Activated naive CD8-positive, alpha-beta T cell treated with anti-CD3 and anti-CD28 coated beads for 36 hours (primary cell): Measurements from ENCODE around the gene RAB3D. TPM values are rescaled to one million over a fixed set of nuclear protein-coding genes. Genes with fewer than 3 reads are reported as not detected.
"Not testable (repeated sequence)": the region's sequence is repeated elsewhere in the genome, so short reads cannot be mapped to it uniquely, and the experiment has no call there.

ENCODE experiments used
- DNase-seq: peaks from one replicate; pipeline ENCODE4 v3.0.0; 2021
- H3K27ac Mint-ChIP-seq: one replicate; pipeline ENCODE4 v1.8.0; 2022; ENCODE audit warnings: mild to moderate bottlenecking, moderate library complexity, mixed read lengths
- H3K27me3 Mint-ChIP-seq: one replicate; pipeline ENCODE4 v1.8.0; 2022; ENCODE audit warnings: mild to moderate bottlenecking, mixed read lengths
- H3K36me3 Mint-ChIP-seq: one replicate; pipeline ENCODE4 v1.8.0; 2021; ENCODE audit warnings: mild to moderate bottlenecking, mixed read lengths
- H3K4me1 Mint-ChIP-seq: one replicate; pipeline ENCODE4 v1.8.0; 2021; ENCODE audit warnings: mixed read lengths
- H3K4me3 Mint-ChIP-seq: one replicate; pipeline ENCODE4 v1.8.0; 2022; ENCODE audit warnings: mild to moderate bottlenecking, moderate library complexity, mixed read lengths
- H3K9me3 Mint-ChIP-seq: one replicate; pipeline ENCODE4 v1.8.0; 2022; ENCODE audit warnings: mixed read lengths
- total RNA-seq, 2 experiments: library from RNA; stranded (reverse); gene quantifications; one replicate each; pipeline ENCODE4 v1.2.3, GENCODE V29; 2021

The RAB3D gene
- total RNA-seq = 1 to 10 TPM; 3.2 to 4.2 TPM

- H3K27ac Mint-ChIP-seq = no peak within 1 kb of the TSS
- H3K9me3 Mint-ChIP-seq = no peaks in the 10 kb centered on the region
- H3K4me3 Mint-ChIP-seq = peak within 1 kb of the TSS; percentile 72
- DNase-seq = peak; percentile 83
- no peaks in the 10 kb centered on the region for H3K27me3 Mint-ChIP-seq
- H3K36me3 Mint-ChIP-seq = peaks cover 16% of the 10 kb centered on the region
- peaks cover 20% of the 10 kb centered on the region for H3K4me1 Mint-ChIP-seq
Measured at GRCh38 chr19:11339254-11340098, at the start of gene RAB3D. TSS of gene RAB3D (minus strand) at chr19:11339657. CDS start at chr19:11337399, 2,258 bp downstream.

GRCh38 chr19:11387162-11388034 is 47.9 kb upstream of the RAB3D start:
- Mint-ChIP-seq H3K4me1 (peaks cover 7% of the 10 kb centered on the region), H3K4me3 (no peak overlapping the region), H3K9me3 (peaks cover 1% of the 10 kb centered on the region), H3K27ac (no peak overlapping the region), H3K36me3 (no peaks in the 10 kb centered on the region), H3K27me3 (peaks cover 19% of the 10 kb centered on the region)
- DNase-seq = no peak

GRCh38 chr19:11384778-11385129 is 45.3 kb upstream of the RAB3D start:
- H3K27me3 Mint-ChIP-seq = peaks cover 33% of the 10 kb centered on the region
- H3K4me1 Mint-ChIP-seq = peaks cover 23% of the 10 kb centered on the region
- H3K27ac Mint-ChIP-seq = no peak overlapping the region
- peaks cover 3% of the 10 kb centered on the region for H3K36me3 Mint-ChIP-seq
- DNase-seq = no peak
- H3K9me3 Mint-ChIP-seq = no peaks in the 10 kb centered on the region
- no peak overlapping the region for H3K4me3 Mint-ChIP-seq

- Mint-ChIP-seq H3K27ac (no peak overlapping the region), H3K9me3 (no peaks in the 10 kb centered on the region), H3K4me3 (no peak overlapping the region), H3K4me1 (peaks cover 25% of the 10 kb centered on the region), H3K36me3 (peaks cover 4% of the 10 kb centered on the region), H3K27me3 (peaks cover 33% of the 10 kb centered on the region)
- no peak for DNase-seq
Measured at GRCh38 chr19:11383706-11384048, 44.2 kb upstream of the RAB3D start.

GRCh38 chr19:11382898-11383705 is 43.6 kb upstream of the RAB3D start:
- peaks cover 9% of the 10 kb centered on the region for H3K36me3 Mint-ChIP-seq
- H3K27ac Mint-ChIP-seq = peak overlapping the region; percentile 45
- H3K4me1 Mint-ChIP-seq = peaks cover 29% of the 10 kb centered on the region
- peak; percentile 57 for DNase-seq
- H3K4me3 Mint-ChIP-seq = peak overlapping the region; percentile 56
- H3K9me3 Mint-ChIP-seq = no peaks in the 10 kb centered on the region
- peaks cover 33% of the 10 kb centered on the region for H3K27me3 Mint-ChIP-seq

- peak; percentile 97 for DNase-seq
- H3K4me1 Mint-ChIP-seq = peaks cover 34% of the 10 kb centered on the region
Measured at GRCh38 chr19:11380653-11381537, 41.4 kb upstream of the RAB3D start.

GRCh38 chr19:11379857-11380350 is 40.4 kb upstream of the RAB3D start:
- Mint-ChIP-seq H3K36me3 (peaks cover 24% of the 10 kb centered on the region), H3K4me3 (peak overlapping the region; percentile 93), H3K9me3 (no peaks in the 10 kb centered on the region), H3K27ac (peak overlapping the region; percentile 91), H3K4me1 (peaks cover 34% of the 10 kb centered on the region), H3K27me3 (peaks cover 33% of the 10 kb centered on the region)
- no peak for DNase-seq

More at GRCh38 chr19:11380653-11381537, 41.4 kb upstream of the RAB3D start:
- H3K4me3 Mint-ChIP-seq = peak overlapping the region; percentile 93
- no peaks in the 10 kb centered on the region for H3K9me3 Mint-ChIP-seq
- H3K27ac Mint-ChIP-seq = peak overlapping the region; percentile 91
- H3K36me3 Mint-ChIP-seq = peaks cover 19% of the 10 kb centered on the region
- H3K27me3 Mint-ChIP-seq = peaks cover 33% of the 10 kb centered on the region

GRCh38 chr19:11379269-11379845 is 39.9 kb upstream of the RAB3D start:
- not testable (repeated sequence) for DNase-seq, H3K27ac Mint-ChIP-seq, H3K9me3 Mint-ChIP-seq, H3K4me3 Mint-ChIP-seq
- Mint-ChIP-seq H3K27me3 (peaks cover 27% of the 10 kb centered on the region), H3K4me1 (peaks cover 34% of the 10 kb centered on the region), H3K36me3 (peaks cover 24% of the 10 kb centered on the region)

- peaks cover 24% of the 10 kb centered on the region for H3K36me3 Mint-ChIP-seq
- peaks cover 34% of the 10 kb centered on the region for H3K4me1 Mint-ChIP-seq
- H3K27ac Mint-ChIP-seq = no peak overlapping the region
- peaks cover 25% of the 10 kb centered on the region for H3K27me3 Mint-ChIP-seq
- H3K9me3 Mint-ChIP-seq = no peaks in the 10 kb centered on the region
- no peak overlapping the region for H3K4me3 Mint-ChIP-seq
- peak; percentile 22 for DNase-seq
Measured at GRCh38 chr19:11378319-11379189, 39.1 kb upstream of the RAB3D start.

- Mint-ChIP-seq H3K9me3 (no peaks in the 10 kb centered on the region), H3K4me3 (no peak overlapping the region), H3K36me3 (peaks cover 24% of the 10 kb centered on the region), H3K27ac (no peak overlapping the region), H3K27me3 (peaks cover 17% of the 10 kb centered on the region), H3K4me1 (peaks cover 33% of the 10 kb centered on the region)
- no peak for DNase-seq
Measured at GRCh38 chr19:11377756-11378155, 38.3 kb upstream of the RAB3D start.

- Mint-ChIP-seq H3K27me3 (peaks cover 12% of the 10 kb centered on the region), H3K4me3 (peak overlapping the region; percentile 52), H3K4me1 (peaks cover 31% of the 10 kb centered on the region), H3K27ac (peak overlapping the region; percentile 89), H3K9me3 (no peaks in the 10 kb centered on the region), H3K36me3 (peaks cover 24% of the 10 kb centered on the region)
- DNase-seq = peak; percentile 22
Measured at GRCh38 chr19:11377237-11377636, 37.8 kb upstream of the RAB3D start.

GRCh38 chr19:11375143-11375948 is 35.9 kb upstream of the RAB3D start:
- Mint-ChIP-seq H3K36me3 (peaks cover 28% of the 10 kb centered on the region), H3K4me3 (no peak overlapping the region), H3K4me1 (peaks cover 19% of the 10 kb centered on the region), H3K27me3 (no peaks in the 10 kb centered on the region), H3K9me3 (no peaks in the 10 kb centered on the region), H3K27ac (no peak overlapping the region)
- DNase-seq = peak; percentile 80
